Measurements from ENCODE around the gene CPA3.

DNA sequence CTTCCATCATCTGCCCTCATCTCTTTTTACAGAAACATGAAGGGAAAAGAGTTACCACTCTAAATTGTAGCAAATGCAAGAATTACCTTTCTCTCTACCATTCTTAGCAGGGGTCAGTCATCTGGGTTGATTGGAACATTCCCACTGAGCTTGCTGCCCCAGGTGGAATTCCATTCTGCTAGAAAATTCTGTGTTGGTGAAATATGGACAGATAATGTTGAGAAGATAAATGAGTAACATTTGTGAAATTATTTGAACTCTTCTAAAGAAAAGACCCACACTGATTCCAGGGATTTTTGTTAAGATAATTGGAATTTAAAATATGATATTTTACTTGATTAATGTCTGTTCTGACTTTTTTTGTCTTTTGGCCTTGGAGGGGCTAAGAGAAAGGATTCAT, 11.0 kb upstream of the CPA3 start:
- TF ChIP-seq, protein P1, sequence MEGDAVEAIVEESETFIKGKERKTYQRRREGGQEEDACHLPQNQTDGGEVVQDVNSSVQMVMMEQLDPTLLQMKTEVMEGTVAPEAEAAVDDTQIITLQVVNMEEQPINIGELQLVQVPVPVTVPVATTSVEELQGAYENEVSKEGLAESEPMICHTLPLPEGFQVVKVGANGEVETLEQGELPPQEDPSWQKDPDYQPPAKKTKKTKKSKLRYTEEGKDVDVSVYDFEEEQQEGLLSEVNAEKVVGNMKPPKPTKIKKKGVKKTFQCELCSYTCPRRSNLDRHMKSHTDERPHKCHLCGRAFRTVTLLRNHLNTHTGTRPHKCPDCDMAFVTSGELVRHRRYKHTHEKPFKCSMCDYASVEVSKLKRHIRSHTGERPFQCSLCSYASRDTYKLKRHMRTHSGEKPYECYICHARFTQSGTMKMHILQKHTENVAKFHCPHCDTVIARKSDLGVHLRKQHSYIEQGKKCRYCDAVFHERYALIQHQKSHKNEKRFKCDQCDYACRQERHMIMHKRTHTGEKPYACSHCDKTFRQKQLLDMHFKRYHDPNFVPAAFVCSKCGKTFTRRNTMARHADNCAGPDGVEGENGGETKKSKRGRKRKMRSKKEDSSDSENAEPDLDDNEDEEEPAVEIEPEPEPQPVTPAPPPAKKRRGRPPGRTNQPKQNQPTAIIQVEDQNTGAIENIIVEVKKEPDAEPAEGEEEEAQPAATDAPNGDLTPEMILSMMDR (IDR thresholded peaks at IDR 0.05): no peak
- TF ChIP-seq POLR2A (IDR thresholded peaks at IDR 0.05): no peak

All from gastroesophageal sphincter (tissue), 3 donors.